Rectal smooth muscle tissue (tissue), 1 donor: ENCODE data around the gene MOB1B.
"Not testable (repeated sequence)": the region's sequence is repeated elsewhere in the genome, so short reads cannot be mapped to it uniquely, and the experiment has no call there.

Experiments used
- H3K27ac ChIP-seq: one replicate; pipeline ENCODE4 v1.7.0; 2013; ENCODE audit warnings: low read depth, low read length, inconsistent platforms
- H3K27me3 ChIP-seq: one replicate; pipeline ENCODE4 v1.7.0; 2013; ENCODE audit warnings: low read length; ENCODE audit not compliant: control insufficient read depth, insufficient read depth
- H3K36me3 ChIP-seq: one replicate; pipeline ENCODE4 v1.7.0; 2013; ENCODE audit warnings: low read length; ENCODE audit not compliant: control insufficient read depth, insufficient read depth
- H3K4me1 ChIP-seq: one replicate; pipeline ENCODE4 v1.7.0; 2013; ENCODE audit warnings: low read length; ENCODE audit not compliant: control insufficient read depth, insufficient read depth
- H3K4me3 ChIP-seq: one replicate; pipeline ENCODE4 v1.7.0; 2013; ENCODE audit warnings: low read length
- H3K9ac ChIP-seq: one replicate; pipeline ENCODE4 v1.7.0; 2013; ENCODE audit warnings: low read length

Gene MOB1B

DNA sequence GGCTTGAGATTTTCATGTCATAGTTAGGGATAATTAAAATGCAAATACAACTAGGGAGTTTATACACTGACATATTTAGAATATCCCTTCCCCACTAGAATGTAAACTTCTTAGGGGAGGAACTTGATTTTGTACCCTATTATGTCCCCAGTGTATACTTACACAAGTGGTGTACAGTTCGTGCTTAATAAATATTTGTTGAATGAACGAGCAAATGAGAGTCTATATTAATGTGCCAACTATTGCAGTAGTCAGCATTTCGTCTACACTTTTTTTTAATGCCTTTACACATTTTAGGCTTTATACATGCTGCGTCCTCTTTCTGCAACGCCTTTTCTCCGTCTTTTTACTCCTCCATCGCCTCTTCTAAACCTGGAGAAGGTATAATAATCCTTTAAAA lies 8.4 kb upstream of the MOB1B start:
- Histone ChIP-seq H3K27me3 (no peaks in the 10 kb centered on the region), H3K36me3 (no peaks in the 10 kb centered on the region), H3K4me3 (no peak overlapping the region), H3K4me1 (peaks cover 12% of the 10 kb centered on the region), H3K27ac (no peak overlapping the region), H3K9ac (no peak overlapping the region)

DNA sequence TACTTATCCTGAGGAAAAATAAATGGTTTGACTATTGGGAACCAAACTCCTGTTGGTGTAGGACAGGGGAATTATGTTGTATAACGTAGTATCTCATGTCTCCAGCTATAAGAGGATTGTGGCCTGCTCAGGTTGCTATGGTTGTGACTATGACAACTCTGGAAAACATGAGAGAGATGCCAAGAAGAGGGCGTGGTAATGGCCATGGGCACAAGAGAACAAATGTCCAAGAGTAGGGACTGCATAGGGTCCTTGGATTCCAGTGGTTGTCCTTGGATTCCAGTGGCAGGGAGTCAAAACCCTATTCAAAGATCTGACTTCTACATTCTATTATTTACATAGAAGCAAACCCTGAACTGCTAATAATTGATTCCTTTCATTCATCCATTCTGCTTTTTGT lies 6.8 kb upstream of the MOB1B start:
- Histone ChIP-seq H3K9ac (no peak overlapping the region), H3K27ac (peak overlapping the region; percentile 68), H3K27me3 (no peaks in the 10 kb centered on the region)

GRCh38 chr4:70895811-70896491 lies 6.2 kb upstream of the MOB1B start:
- Histone ChIP-seq H3K36me3 (no peaks in the 10 kb centered on the region), H3K27me3 (no peaks in the 10 kb centered on the region), H3K9ac (no peak overlapping the region), H3K4me1 (peaks cover 12% of the 10 kb centered on the region), H3K27ac (peak overlapping the region; percentile 68), H3K4me3 (no peak overlapping the region)

More for the DNA sequence above, 6.8 kb upstream of the MOB1B start:
- Histone ChIP-seq H3K4me3 (no peak overlapping the region), H3K36me3 (no peaks in the 10 kb centered on the region), H3K4me1 (peaks cover 12% of the 10 kb centered on the region)

DNA sequence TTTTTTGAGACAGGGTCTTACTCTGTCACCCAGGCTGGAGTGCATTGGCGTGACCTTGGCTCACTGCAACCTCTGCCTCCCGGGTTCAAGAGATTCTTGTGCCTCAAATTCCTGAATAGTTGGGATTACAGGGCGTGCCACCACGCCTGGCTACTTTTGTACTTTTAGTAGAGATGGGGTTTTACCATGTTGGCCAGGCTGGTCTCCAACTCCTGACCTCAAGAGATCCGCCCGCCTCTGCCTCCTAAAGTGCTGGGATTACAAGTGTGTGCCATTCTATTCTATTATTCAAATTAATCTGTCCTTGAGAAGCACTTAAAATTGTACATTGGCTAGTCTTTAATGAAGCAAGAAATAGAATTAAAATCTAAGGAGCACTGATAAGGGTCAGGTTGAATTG lies 3.6 kb upstream of the MOB1B start:
- H3K4me3 ChIP-seq, H3K27me3 ChIP-seq, H3K36me3 ChIP-seq, H3K9ac ChIP-seq, H3K27ac ChIP-seq: not testable (repeated sequence)
- H3K4me1 ChIP-seq: peaks cover 13% of the 10 kb centered on the region

DNA sequence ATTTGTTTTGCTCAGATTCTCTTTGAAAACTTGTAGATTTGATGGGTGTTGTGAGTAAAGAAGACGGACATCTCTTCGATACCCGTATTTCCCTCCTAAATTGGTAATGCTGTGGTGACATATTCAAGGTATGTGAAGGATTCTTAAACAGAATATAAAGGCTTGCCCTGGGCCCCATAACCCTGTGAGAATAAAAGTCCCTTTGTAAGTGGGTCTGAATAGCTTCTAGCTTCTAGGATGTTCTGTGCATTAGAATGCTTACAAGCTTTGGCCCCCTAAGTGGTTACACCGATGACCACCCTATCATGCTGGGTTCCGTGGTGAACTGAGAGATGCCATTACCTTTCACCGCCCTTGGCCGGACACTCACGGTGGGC lies 574 bp upstream of the MOB1B start:
- Histone ChIP-seq H3K4me3 (peak overlapping the region; percentile 85), H3K4me1 (peaks cover 2% of the 10 kb centered on the region), H3K36me3 (no peaks in the 10 kb centered on the region), H3K27ac (peak overlapping the region; percentile 92), H3K9ac (peak overlapping the region; percentile 39), H3K27me3 (no peaks in the 10 kb centered on the region)

- no peaks in the 10 kb centered on the region for H3K27me3 ChIP-seq
- H3K4me3 ChIP-seq: peak overlapping the region; percentile 85
- peaks cover 2% of the 10 kb centered on the region for H3K4me1 ChIP-seq
- H3K27ac ChIP-seq: peak overlapping the region; percentile 92
- no peaks in the 10 kb centered on the region for H3K36me3 ChIP-seq
- H3K9ac ChIP-seq: peak overlapping the region; percentile 77
These were observed 565 bp downstream of the MOB1B start for GRCh38 chr4:70902577-70903290.

- H3K36me3 ChIP-seq: no peaks in the 10 kb centered on the region
- H3K27ac ChIP-seq: peak overlapping the region; percentile 92
- peak overlapping the region; percentile 85 for H3K4me3 ChIP-seq
- H3K9ac ChIP-seq: no peak overlapping the region
- peaks cover 2% of the 10 kb centered on the region for H3K4me1 ChIP-seq
- H3K27me3 ChIP-seq: no peaks in the 10 kb centered on the region
These were observed 1.1 kb downstream of the MOB1B start for GRCh38 chr4:70903291-70903603.

DNA sequence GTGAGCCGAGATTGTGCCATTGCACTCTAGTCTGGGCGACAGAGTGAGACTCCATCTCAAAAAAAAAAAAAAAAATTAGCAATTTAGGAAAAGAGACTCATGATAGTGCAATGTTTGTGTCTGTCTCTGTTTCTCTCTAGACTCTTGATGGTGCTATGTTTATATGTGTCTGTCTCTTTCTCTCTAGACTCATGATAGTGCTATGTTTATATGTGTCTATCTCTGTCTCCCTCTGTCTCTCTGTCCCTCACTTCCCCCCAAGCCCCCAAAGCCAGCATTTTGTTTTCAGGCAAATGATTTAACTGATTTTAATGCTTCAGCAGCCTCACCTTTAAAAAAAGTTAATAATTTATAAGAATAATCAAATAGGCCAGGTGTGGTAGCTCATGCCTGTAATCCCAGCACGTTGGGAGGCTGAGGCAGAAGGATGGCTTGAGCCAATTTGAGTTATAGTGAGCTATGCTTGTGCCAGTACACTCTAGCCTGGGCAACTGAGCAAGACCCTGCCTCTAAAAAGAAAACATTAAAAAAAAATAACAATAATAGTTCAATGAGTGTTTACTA lies 6.9 kb downstream of the MOB1B start:
- H3K36me3 ChIP-seq: no peaks in the 10 kb centered on the region
- no peak overlapping the region for H3K27ac ChIP-seq
- no peak overlapping the region for H3K4me3 ChIP-seq
- H3K4me1 ChIP-seq: no peaks in the 10 kb centered on the region
- H3K27me3 ChIP-seq: no peaks in the 10 kb centered on the region
- H3K9ac ChIP-seq: no peak overlapping the region

GRCh38 chr4:70914000-70914399 lies 11.8 kb downstream of the MOB1B start:
- Histone ChIP-seq H3K27ac (no peak overlapping the region), H3K4me3 (no peak overlapping the region), H3K36me3 (no peaks in the 10 kb centered on the region)

DNA sequence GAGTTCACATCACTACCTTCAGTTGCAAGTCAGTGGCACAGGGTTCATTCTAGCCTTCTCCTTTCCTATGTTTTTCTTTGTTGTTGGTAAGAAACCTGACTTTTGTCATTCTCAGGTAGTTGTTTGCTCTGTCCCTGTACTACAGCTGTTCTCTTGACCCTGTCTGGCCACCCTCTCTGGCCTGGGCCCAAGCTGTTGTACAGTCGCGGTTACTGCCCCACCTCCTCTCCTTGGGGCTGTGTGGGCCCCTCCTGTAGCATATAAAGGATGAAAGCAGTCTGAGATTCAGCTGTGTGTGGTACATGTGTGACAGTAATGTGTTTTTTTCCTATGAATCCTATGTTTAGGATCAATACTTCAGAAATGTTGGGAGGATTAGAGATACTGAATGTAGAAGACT lies 12.5 kb downstream of the MOB1B start:
- H3K4me3 ChIP-seq: no peak overlapping the region
- H3K27ac ChIP-seq: no peak overlapping the region
- H3K27me3 ChIP-seq: no peaks in the 10 kb centered on the region
- no peak overlapping the region for H3K9ac ChIP-seq
- H3K4me1 ChIP-seq: peaks cover 5% of the 10 kb centered on the region
- no peaks in the 10 kb centered on the region for H3K36me3 ChIP-seq

More at GRCh38 chr4:70914000-70914399, 11.8 kb downstream of the MOB1B start:
- peaks cover 5% of the 10 kb centered on the region for H3K4me1 ChIP-seq
- H3K27me3 ChIP-seq: no peaks in the 10 kb centered on the region
- no peak overlapping the region for H3K9ac ChIP-seq

- Histone ChIP-seq H3K4me3 (no peak overlapping the region), H3K27ac (no peak overlapping the region), H3K27me3 (no peaks in the 10 kb centered on the region), H3K4me1 (peaks cover 5% of the 10 kb centered on the region), H3K9ac (no peak overlapping the region), H3K36me3 (no peaks in the 10 kb centered on the region)
These were observed 13.1 kb downstream of the MOB1B start for GRCh38 chr4:70915036-70915815.

- H3K36me3 ChIP-seq: no peaks in the 10 kb centered on the region
- H3K9ac ChIP-seq: no peak overlapping the region
- H3K27ac ChIP-seq: no peak overlapping the region
- H3K4me1 ChIP-seq: peaks cover 5% of the 10 kb centered on the region
- no peak overlapping the region for H3K4me3 ChIP-seq
- H3K27me3 ChIP-seq: no peaks in the 10 kb centered on the region
These were observed 13.8 kb downstream of the MOB1B start for GRCh38 chr4:70915874-70916559.
